Jurkat, Clone E6-1 (cell line): Measurements from ENCODE around the gene RSPH6A.
"Not testable (repeated sequence)": the region's sequence is repeated elsewhere in the genome, so short reads cannot be mapped to it uniquely, and the experiment has no call there.

ENCODE experiments used
- DNase-seq: peaks from one replicate; pipeline ENCODE4 v3.0.0-alpha.2; 2011; ENCODE audit warnings: low read depth, low spot score
- H3K4me3 ChIP-seq: 2 replicates; pipeline ENCODE4 v1.5.1; 2011; ENCODE audit warnings: mild to moderate bottlenecking, low read length, control low read depth, moderate library complexity

The RSPH6A gene

GRCh38 chr19:45809643-45810159 lies 5.4 kb downstream of the RSPH6A start:
- DNase-seq: no peak
- no peak overlapping the region for H3K4me3 ChIP-seq

- no peak for DNase-seq
- no peak overlapping the region for H3K4me3 ChIP-seq
Measured at GRCh38 chr19:45805719-45806118, 9.4 kb downstream of the RSPH6A start.

GRCh38 chr19:45804959-45805230 lies 10.2 kb downstream of the RSPH6A start:
- no peak for DNase-seq
- H3K4me3 ChIP-seq: no peak overlapping the region

- no peak overlapping the region for H3K4me3 ChIP-seq
- DNase-seq: no peak
Measured at GRCh38 chr19:45804140-45804958, 10.8 kb downstream of the RSPH6A start.

GRCh38 chr19:45801603-45802175 lies 13.4 kb downstream of the RSPH6A start:
- no peak for DNase-seq
- no peak overlapping the region for H3K4me3 ChIP-seq

GRCh38 chr19:45800070-45800553 lies 15.0 kb downstream of the RSPH6A start:
- no peak for DNase-seq
- H3K4me3 ChIP-seq: no peak overlapping the region

GRCh38 chr19:45799541-45799940 lies 15.6 kb downstream of the RSPH6A start:
- DNase-seq, H3K4me3 ChIP-seq: not testable (repeated sequence)

GRCh38 chr19:45798995-45799517 lies 16.1 kb downstream of the RSPH6A start:
- H3K4me3 ChIP-seq: no peak overlapping the region
- DNase-seq: peak; percentile 50

- no peak overlapping the region for H3K4me3 ChIP-seq
- DNase-seq: no peak
Measured at GRCh38 chr19:45794627-45795026, 20.5 kb downstream of the RSPH6A start.

- DNase-seq: no peak
- no peak overlapping the region for H3K4me3 ChIP-seq
Measured at GRCh38 chr19:45793876-45794275, 21.2 kb downstream of the RSPH6A start.

- DNase-seq: no peak
- H3K4me3 ChIP-seq: peak overlapping the region; percentile 39
Measured at GRCh38 chr19:45793178-45793564, 21.9 kb downstream of the RSPH6A start.

- peak within 1 kb of the TSS; percentile 66 for H3K4me3 ChIP-seq
- peak; percentile 96 for DNase-seq
Measured at GRCh38 chr19:45792470-45793177, 22.5 kb downstream of the RSPH6A start, which contains the start of gene DMWD. DMWD (minus strand) TSS chr19:45792845; CDS start chr19:45792756, 89 bp downstream.

- no peak for DNase-seq
- H3K4me3 ChIP-seq: peak overlapping the region; percentile 66
Measured at GRCh38 chr19:45791744-45792469, 23.2 kb downstream of the RSPH6A start.

GRCh38 chr19:45790942-45791341 lies 24.2 kb downstream of the RSPH6A start:
- H3K4me3 ChIP-seq: no peak overlapping the region
- peak; percentile 82 for DNase-seq

- H3K4me3 ChIP-seq: no peak overlapping the region
- DNase-seq: no peak
Measured at GRCh38 chr19:45789035-45789786, 25.9 kb downstream of the RSPH6A start.

- no peak for DNase-seq
- H3K4me3 ChIP-seq: no peak overlapping the region
Measured at GRCh38 chr19:45786533-45786894, 28.6 kb downstream of the RSPH6A start.

- DNase-seq: no peak
- H3K4me3 ChIP-seq: no peak overlapping the region
Measured at GRCh38 chr19:45785781-45786532, 29.2 kb downstream of the RSPH6A start.

- no peak overlapping the region for H3K4me3 ChIP-seq
- DNase-seq: no peak
Measured at GRCh38 chr19:45785097-45785496, 30.0 kb downstream of the RSPH6A start.
